ENCODE measurements around the gene KTN1.

KTN1 gene

GRCh38 chr14:55661029-55661428 is 81.0 kb downstream of the KTN1 start:
- no peak overlapping the region for H3K4me3 ChIP-seq (replicated peaks; ENCODE audit: low read depth, low read length)
- DNase-seq (ENCODE audit: low read depth) = no peak
- TF ChIP-seq CTCF (IDR thresholded peaks at IDR 0.05; ENCODE audit: low read length, missing control alignments) = no peak

GRCh38 chr14:55662752-55663151 is 82.7 kb downstream of the KTN1 start:
- H3K4me3 ChIP-seq (replicated peaks; ENCODE audit: low read depth, low read length) = no peak overlapping the region
- TF ChIP-seq CTCF (IDR thresholded peaks at IDR 0.05; ENCODE audit: low read length, missing control alignments) = no peak
- DNase-seq (ENCODE audit: low read depth) = no peak

GRCh38 chr14:55665067-55665675 is 85.2 kb downstream of the KTN1 start:
- DNase-seq (ENCODE audit: low read depth) = no peak
- no peak for TF ChIP-seq CTCF (IDR thresholded peaks at IDR 0.05; ENCODE audit: low read length, missing control alignments)
- H3K4me3 ChIP-seq (replicated peaks; ENCODE audit: low read depth, low read length) = no peak overlapping the region

GRCh38 chr14:55667801-55668200 is 87.8 kb downstream of the KTN1 start:
- no peak for TF ChIP-seq CTCF (IDR thresholded peaks at IDR 0.05; ENCODE audit: low read length, missing control alignments)
- no peak for DNase-seq (ENCODE audit: low read depth)
- no peak overlapping the region for H3K4me3 ChIP-seq (replicated peaks; ENCODE audit: low read depth, low read length)

- no peak overlapping the region for H3K4me3 ChIP-seq (replicated peaks; ENCODE audit: low read depth, low read length)
- TF ChIP-seq CTCF (IDR thresholded peaks at IDR 0.05; ENCODE audit: low read length, missing control alignments) = no peak
- peak; percentile 14 for DNase-seq (ENCODE audit: low read depth)
These were observed 91.6 kb downstream of the KTN1 start for GRCh38 chr14:55671641-55672040.

- no peak overlapping the region for H3K4me3 ChIP-seq (replicated peaks; ENCODE audit: low read depth, low read length)
- TF ChIP-seq CTCF (IDR thresholded peaks at IDR 0.05; ENCODE audit: low read length, missing control alignments) = no peak
- DNase-seq (ENCODE audit: low read depth) = no peak
These were observed 93.0 kb downstream of the KTN1 start for GRCh38 chr14:55673048-55673447.

- TF ChIP-seq CTCF (IDR thresholded peaks at IDR 0.05; ENCODE audit: low read length, missing control alignments) = no peak
- no peak overlapping the region for H3K4me3 ChIP-seq (replicated peaks; ENCODE audit: low read depth, low read length)
- DNase-seq (ENCODE audit: low read depth) = no peak
These were observed 101.1 kb downstream of the KTN1 start for GRCh38 chr14:55681096-55681495.

All from fibroblast of pulmonary artery (primary cell).